GM19240 (cell line): ENCODE data around the gene UBAC2.

Source experiments
- DNase-seq: peaks from one replicate; pipeline ENCODE4 v3.0.0; 2011; ENCODE audit warnings: low spot score; ENCODE audit not compliant: insufficient read length

UBAC2 gene

GRCh38 chr13:99334221-99334620 is 133.6 kb downstream of the UBAC2 start:
- DNase-seq = no peak

- no peak for DNase-seq
Observed at GRCh38 chr13:99335087-99335486, 134.4 kb downstream of the UBAC2 start.

- no peak for DNase-seq
Observed at GRCh38 chr13:99335603-99336002, 134.9 kb downstream of the UBAC2 start.

- no peak for DNase-seq
Observed at GRCh38 chr13:99339230-99339721, 138.6 kb downstream of the UBAC2 start.

GRCh38 chr13:99339736-99340397 is 139.2 kb downstream of the UBAC2 start:
- DNase-seq = no peak

GRCh38 chr13:99340638-99341037 is 140.0 kb downstream of the UBAC2 start:
- DNase-seq = no peak

GRCh38 chr13:99341969-99342722 is 141.5 kb downstream of the UBAC2 start:
- DNase-seq = no peak

- no peak for DNase-seq
Observed at GRCh38 chr13:99342723-99343315, 142.2 kb downstream of the UBAC2 start.

- no peak for DNase-seq
Observed at GRCh38 chr13:99344610-99345208, 144.1 kb downstream of the UBAC2 start.

- DNase-seq = no peak
Observed at GRCh38 chr13:99345345-99345744, 144.7 kb downstream of the UBAC2 start.

GRCh38 chr13:99346335-99347042 is 145.8 kb downstream of the UBAC2 start:
- no peak for DNase-seq

GRCh38 chr13:99347335-99347878 is 146.8 kb downstream of the UBAC2 start:
- DNase-seq = no peak

GRCh38 chr13:99347911-99348451 is 147.3 kb downstream of the UBAC2 start:
- DNase-seq = no peak

- no peak for DNase-seq
Observed at GRCh38 chr13:99350191-99350590, 149.5 kb downstream of the UBAC2 start.

GRCh38 chr13:99351772-99352171 is 151.1 kb downstream of the UBAC2 start:
- DNase-seq = no peak

GRCh38 chr13:99352351-99353245 is 151.9 kb downstream of the UBAC2 start:
- DNase-seq = no peak

GRCh38 chr13:99353246-99353600 is 152.6 kb downstream of the UBAC2 start:
- DNase-seq = no peak

GRCh38 chr13:99353836-99354235 is 153.2 kb downstream of the UBAC2 start:
- DNase-seq = no peak

- no peak for DNase-seq
Observed at GRCh38 chr13:99354371-99354951, 153.8 kb downstream of the UBAC2 start.
